ENCODE data around the gene C1QTNF12. TPM values are rescaled to one million over a fixed set of nuclear protein-coding genes. Genes with fewer than 3 reads are reported as not detected.

C1QTNF12 gene
- total RNA-seq, 4 donors from 2014 or later = 4.3 to 23.5 (median 7.1) TPM

DNA sequence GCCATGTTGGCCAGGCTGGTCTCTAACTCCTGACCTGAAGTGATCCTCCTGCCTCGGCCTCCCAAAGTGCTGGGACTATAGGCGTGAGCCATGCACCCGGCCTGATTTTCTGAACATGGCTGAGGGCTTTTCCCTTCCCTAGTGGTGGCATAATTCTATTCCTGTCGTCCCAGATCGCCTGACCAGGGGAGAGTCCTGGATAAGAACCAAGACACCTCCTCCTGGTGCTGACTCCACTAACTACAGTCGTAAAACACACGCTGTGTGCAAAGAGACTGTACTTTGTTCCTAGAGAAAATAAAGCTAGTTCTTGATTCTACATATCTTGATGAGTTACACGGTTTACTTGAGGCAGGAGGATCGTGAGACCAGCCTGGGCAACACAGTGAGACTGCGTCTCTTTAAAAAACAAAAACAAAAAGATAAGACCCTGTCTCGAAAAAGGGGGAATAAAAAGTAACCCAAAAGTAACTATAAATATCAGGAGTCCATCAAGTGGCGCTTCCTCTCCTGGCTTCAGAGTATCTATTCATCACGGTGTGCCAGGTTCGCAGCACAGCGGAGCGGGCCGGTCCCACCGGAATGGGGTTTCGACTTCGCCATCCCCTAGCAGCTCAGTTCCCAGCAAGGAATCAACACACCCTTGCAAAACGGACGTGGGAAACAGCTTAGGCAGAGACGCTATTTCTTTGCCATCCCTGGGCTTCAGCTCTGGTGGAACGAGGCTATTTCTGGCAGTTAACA is 15.7 kb downstream of the C1QTNF12 start:
- Histone ChIP-seq H3K4me1 (peaks cover 32% of the 10 kb centered on the region), H3K4me3 (peak overlapping the region; percentile 84), H3K9me3 (no peaks in the 10 kb centered on the region), H3K27me3 (no peaks in the 10 kb centered on the region), H3K36me3 (peaks cover 26% of the 10 kb centered on the region), H3K27ac (peak overlapping the region; percentile 88)
- 14% methylated on average over 22 of the region's 24 CpGs for WGBS
- TF ChIP-seq POLR2AphosphoS5 (IDR thresholded peaks at IDR 0.05) (no peak), POLR2A (IDR thresholded peaks at IDR 0.05) (no peak), EP300 (IDR thresholded peaks at IDR 0.05) (no peak)
- TF ChIP-seq, protein P1, sequence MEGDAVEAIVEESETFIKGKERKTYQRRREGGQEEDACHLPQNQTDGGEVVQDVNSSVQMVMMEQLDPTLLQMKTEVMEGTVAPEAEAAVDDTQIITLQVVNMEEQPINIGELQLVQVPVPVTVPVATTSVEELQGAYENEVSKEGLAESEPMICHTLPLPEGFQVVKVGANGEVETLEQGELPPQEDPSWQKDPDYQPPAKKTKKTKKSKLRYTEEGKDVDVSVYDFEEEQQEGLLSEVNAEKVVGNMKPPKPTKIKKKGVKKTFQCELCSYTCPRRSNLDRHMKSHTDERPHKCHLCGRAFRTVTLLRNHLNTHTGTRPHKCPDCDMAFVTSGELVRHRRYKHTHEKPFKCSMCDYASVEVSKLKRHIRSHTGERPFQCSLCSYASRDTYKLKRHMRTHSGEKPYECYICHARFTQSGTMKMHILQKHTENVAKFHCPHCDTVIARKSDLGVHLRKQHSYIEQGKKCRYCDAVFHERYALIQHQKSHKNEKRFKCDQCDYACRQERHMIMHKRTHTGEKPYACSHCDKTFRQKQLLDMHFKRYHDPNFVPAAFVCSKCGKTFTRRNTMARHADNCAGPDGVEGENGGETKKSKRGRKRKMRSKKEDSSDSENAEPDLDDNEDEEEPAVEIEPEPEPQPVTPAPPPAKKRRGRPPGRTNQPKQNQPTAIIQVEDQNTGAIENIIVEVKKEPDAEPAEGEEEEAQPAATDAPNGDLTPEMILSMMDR (IDR thresholded peaks at IDR 0.05) = no peak
- no peak for DNase-seq (ENCODE audit: low spot score in 2 of 2)

DNA sequence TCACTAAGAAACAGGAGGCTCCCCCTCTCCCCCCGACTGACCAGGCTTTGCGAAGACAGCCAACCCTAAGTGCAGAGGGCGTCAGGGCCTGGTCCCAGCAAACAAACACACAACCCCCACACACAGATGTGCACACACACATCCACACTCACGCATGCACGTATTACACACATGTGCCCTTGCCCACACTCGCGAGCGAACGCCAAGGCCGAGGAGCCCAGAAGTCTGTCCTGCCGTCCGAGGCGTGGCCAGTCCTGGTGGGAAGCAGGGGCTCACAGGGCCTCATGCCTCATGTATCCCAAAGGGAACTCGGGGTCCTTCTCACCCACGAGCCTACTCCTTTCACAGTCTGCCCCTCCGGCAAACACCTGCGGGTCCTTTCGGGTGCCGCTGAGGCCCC is 16.8 kb downstream of the C1QTNF12 start:
- Histone ChIP-seq H3K27ac (no peak overlapping the region), H3K36me3 (peaks cover 32% of the 10 kb centered on the region)

DNA sequence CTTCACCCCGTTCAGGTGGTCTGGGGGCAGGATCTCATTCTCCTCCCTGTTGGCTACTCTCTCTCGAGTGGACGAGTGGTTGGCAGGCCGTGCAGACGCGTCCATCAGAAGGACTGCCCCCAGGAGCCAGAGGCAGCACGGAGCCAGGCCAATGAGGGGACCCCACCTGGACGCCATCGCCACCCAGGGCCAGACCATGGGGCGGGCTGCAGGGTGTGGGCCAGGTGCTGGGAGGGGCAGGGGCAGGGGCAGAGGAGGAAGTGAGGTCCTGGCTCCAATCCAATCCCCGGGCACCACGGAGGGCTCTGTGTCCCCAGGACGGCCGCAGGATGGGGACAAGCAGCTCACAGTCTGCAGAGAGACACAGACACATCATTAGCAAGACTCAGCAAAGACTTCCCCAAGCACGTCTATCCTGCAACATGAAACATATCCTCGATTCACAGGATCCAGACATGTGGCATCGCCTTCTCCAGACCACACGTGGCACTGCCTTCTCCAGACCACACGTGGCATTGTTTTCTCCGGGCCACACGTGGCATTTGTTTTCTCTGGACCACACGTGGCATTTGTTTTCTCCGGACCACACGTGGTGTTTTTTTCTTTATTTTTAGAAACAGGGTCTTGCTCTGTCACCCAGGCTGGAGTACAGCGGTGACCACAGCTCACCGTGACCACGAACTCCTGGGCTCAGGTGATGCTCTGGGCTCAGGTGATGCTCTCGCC is 17.8 kb downstream of the C1QTNF12 start:
- no peak for TF ChIP-seq EP300 (IDR thresholded peaks at IDR 0.05)
- TF ChIP-seq, protein P1 (IDR thresholded peaks at IDR 0.05) = no peak
- TF ChIP-seq POLR2A (IDR thresholded peaks at IDR 0.05) = no peak
- TF ChIP-seq POLR2AphosphoS5 (IDR thresholded peaks at IDR 0.05) = no peak
- Histone ChIP-seq H3K27ac (no peak overlapping the region), H3K4me1 (peaks cover 41% of the 10 kb centered on the region), H3K9me3 (no peaks in the 10 kb centered on the region), H3K36me3 (peaks cover 42% of the 10 kb centered on the region), H3K27me3 (no peaks in the 10 kb centered on the region), H3K4me3 (no peak overlapping the region)
- WGBS = 80% methylated on average over 27 of the region's 28 CpGs
- DNase-seq (ENCODE audit: low spot score in 2 of 2) = no peak

More for the DNA sequence above, 16.8 kb downstream of the C1QTNF12 start:
- WGBS = 84% methylated on average over 9 of the region's 19 CpGs
- no peak for DNase-seq (ENCODE audit: low spot score in 2 of 2)
- TF ChIP-seq POLR2AphosphoS5 (IDR thresholded peaks at IDR 0.05) = no peak
- TF ChIP-seq EP300 (IDR thresholded peaks at IDR 0.05) = no peak
- TF ChIP-seq, protein P1 (IDR thresholded peaks at IDR 0.05) = no peak
- no peak for TF ChIP-seq POLR2A (IDR thresholded peaks at IDR 0.05)
- peaks cover 38% of the 10 kb centered on the region for H3K4me1 ChIP-seq
- H3K4me3 ChIP-seq = peak overlapping the region; percentile 84
- H3K27me3 ChIP-seq = no peaks in the 10 kb centered on the region
- H3K9me3 ChIP-seq = no peaks in the 10 kb centered on the region

DNA sequence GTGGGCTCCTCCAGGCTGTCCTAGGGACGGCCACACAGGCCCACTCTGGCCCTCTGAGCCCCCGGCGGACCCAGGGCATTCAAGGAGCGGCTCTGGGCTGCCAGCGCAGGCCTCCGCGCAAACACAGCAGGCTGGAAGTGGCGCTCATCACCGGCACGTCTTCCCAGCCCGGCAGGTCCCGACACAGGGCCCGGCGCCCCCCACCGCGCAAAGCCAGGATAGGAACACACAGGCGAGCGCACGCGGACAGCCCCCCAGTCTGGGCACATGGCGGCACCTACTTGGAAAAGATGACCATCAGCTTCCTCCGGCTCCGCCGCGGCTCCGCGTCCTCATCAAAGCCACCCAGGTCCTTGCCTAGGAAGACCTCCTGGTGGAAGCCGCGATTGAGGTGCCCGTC is 18.3 kb downstream of the C1QTNF12 start:
- TF ChIP-seq, protein P1 (IDR thresholded peaks at IDR 0.05) = no peak
- TF ChIP-seq POLR2A (IDR thresholded peaks at IDR 0.05) = no peak
- no peak for TF ChIP-seq EP300 (IDR thresholded peaks at IDR 0.05)
- no peak for TF ChIP-seq POLR2AphosphoS5 (IDR thresholded peaks at IDR 0.05)
- 86% methylated on average over 13 of the region's 30 CpGs for WGBS
- H3K36me3 ChIP-seq = peaks cover 47% of the 10 kb centered on the region
- no peaks in the 10 kb centered on the region for H3K9me3 ChIP-seq
- no peak for DNase-seq (ENCODE audit: low spot score in 2 of 2)
- no peak overlapping the region for H3K27ac ChIP-seq
- H3K27me3 ChIP-seq = no peaks in the 10 kb centered on the region
- no peak overlapping the region for H3K4me3 ChIP-seq
- peaks cover 37% of the 10 kb centered on the region for H3K4me1 ChIP-seq

DNA sequence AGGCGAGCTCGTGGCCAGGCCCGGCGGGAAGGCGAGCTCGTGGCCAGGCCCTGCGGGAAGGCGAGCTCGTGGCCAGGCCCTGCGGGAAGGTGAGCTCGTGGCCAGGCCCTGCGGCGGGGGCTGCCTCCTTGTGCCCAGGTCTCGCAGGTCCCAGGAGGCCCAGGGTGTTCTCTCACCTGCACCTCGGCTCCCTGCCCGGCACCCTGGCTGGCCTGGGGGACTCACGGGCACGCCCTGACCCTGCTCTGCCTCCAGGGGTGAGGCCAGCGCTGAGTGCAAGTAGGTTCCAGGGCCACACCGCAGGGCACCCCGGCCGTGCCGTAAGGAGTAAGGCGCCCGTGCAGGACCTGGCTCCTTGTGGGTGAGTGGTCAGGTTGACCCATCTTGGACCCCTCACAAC is 19.1 kb downstream of the C1QTNF12 start:
- no peak overlapping the region for H3K27ac ChIP-seq
- no CpG with 5 or more reads among the region's 25 CpGs for WGBS
- H3K36me3 ChIP-seq = peaks cover 55% of the 10 kb centered on the region
- no peaks in the 10 kb centered on the region for H3K9me3 ChIP-seq
- H3K4me1 ChIP-seq = peaks cover 29% of the 10 kb centered on the region
- no peak overlapping the region for H3K4me3 ChIP-seq
- DNase-seq (ENCODE audit: low spot score in 2 of 2) = no peak
- TF ChIP-seq, protein P1 (IDR thresholded peaks at IDR 0.05) = no peak
- no peak for TF ChIP-seq POLR2AphosphoS5 (IDR thresholded peaks at IDR 0.05)
- no peak for TF ChIP-seq EP300 (IDR thresholded peaks at IDR 0.05)
- no peak for TF ChIP-seq POLR2A (IDR thresholded peaks at IDR 0.05)
- H3K27me3 ChIP-seq = no peaks in the 10 kb centered on the region

Data from suprapubic skin (tissue), 4 donors.